IgD-negative memory B cell (primary cell): ENCODE measurements around the gene NPC2. TPM values are rescaled to one million over a fixed set of nuclear protein-coding genes. Genes with fewer than 3 reads are reported as not detected.
A peak's percentile ranks its signal among the peaks of the same experiment; 100 is the strongest.

Experiments used
- H3K27ac Mint-ChIP-seq, 3 donors: one replicate each; pipeline ENCODE4 v1.8.0; 2020 to 2022; ENCODE audit warnings: mild to moderate bottlenecking in 3 of 3, mixed read lengths in 3 of 3, moderate library complexity in 1 of 3
- H3K27me3 Mint-ChIP-seq: one replicate; pipeline ENCODE4 v1.8.0; 2021; ENCODE audit warnings: mixed read lengths
- H3K36me3 Mint-ChIP-seq: one replicate; pipeline ENCODE4 v1.8.0; 2020; ENCODE audit warnings: mild to moderate bottlenecking, mixed read lengths
- H3K4me1 Mint-ChIP-seq, 3 donors: one replicate each; pipeline ENCODE4 v1.8.0; 2020 to 2022; ENCODE audit warnings: mixed read lengths in 3 of 3, mild to moderate bottlenecking in 1 of 3
- H3K4me3 Mint-ChIP-seq, 4 donors: one replicate each; pipeline ENCODE4 v1.8.0; 2020 to 2022; ENCODE audit warnings: mild to moderate bottlenecking in 4 of 4, mixed read lengths in 4 of 4, moderate library complexity in 3 of 4
- H3K9me3 Mint-ChIP-seq, 3 donors: one replicate each; pipeline ENCODE4 v1.8.0; 2020 to 2021; ENCODE audit warnings: mixed read lengths in 3 of 3, mild to moderate bottlenecking in 1 of 3
- polyA plus RNA-seq: library from polyadenylated mRNA; unstranded; fragments of 300-500 nt; fragmentation: Illumina TruSeq; gene quantifications from one replicate; pipeline ENCODE4 v1.2.3, GENCODE V29; 2021

Gene NPC2
- polyA plus RNA-seq, 1 donor from 2014 or later: 148 TPM

- Mint-ChIP-seq H3K27ac (peak overlapping the region in 1 of 3 donors; percentile 93), H3K4me3 (no peak overlapping the region), H3K4me1 (peaks cover 4 to 11% (median 5%) of the 10 kb centered on the region in 3 donors), H3K36me3 (no peaks in the 10 kb centered on the region), H3K27me3 (peaks cover 4% of the 10 kb centered on the region), H3K9me3 (no peaks in the 10 kb centered on the region)
These were observed 9.3 kb upstream of the NPC2 start for GRCh38 chr14:74502236-74503019.

DNA sequence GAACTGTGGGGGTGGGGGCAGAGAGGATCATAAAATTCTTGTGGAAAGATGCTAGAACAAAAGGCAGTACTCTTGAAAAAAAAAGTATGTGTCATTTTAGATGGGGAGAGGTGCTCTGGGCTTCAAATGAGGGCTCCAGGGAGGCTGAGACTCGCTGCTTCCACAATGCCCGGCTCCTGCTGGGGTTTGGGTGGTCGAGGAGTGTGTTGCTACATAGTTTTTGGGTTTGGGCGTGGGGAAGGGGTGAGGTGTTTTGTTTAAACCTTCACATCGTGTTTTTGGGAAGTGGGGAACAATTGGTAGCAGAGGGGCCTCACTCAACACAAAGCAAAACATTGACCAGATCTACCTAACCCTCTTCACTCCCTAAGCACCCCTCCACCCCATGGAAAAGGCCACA is 8.6 kb upstream of the NPC2 start:
- H3K4me3 Mint-ChIP-seq: no peak overlapping the region
- H3K27ac Mint-ChIP-seq: peak overlapping the region in 1 of 3 donors; percentile 93
- H3K9me3 Mint-ChIP-seq: no peaks in the 10 kb centered on the region
- H3K36me3 Mint-ChIP-seq: no peaks in the 10 kb centered on the region
- peaks cover 3% of the 10 kb centered on the region for H3K27me3 Mint-ChIP-seq
- peaks cover 4 to 6% (median 5%) of the 10 kb centered on the region in 3 donors for H3K4me1 Mint-ChIP-seq

- Mint-ChIP-seq H3K36me3 (no peaks in the 10 kb centered on the region), H3K27ac (no peak overlapping the region), H3K4me3 (no peak overlapping the region), H3K27me3 (no peaks in the 10 kb centered on the region), H3K9me3 (no peaks in the 10 kb centered on the region), H3K4me1 (peaks cover 4 to 5% (median 5%) of the 10 kb centered on the region in 3 donors)
These were observed 8.1 kb upstream of the NPC2 start for GRCh38 chr14:74501135-74501614.

- Mint-ChIP-seq H3K9me3 (no peaks in the 10 kb centered on the region), H3K4me3 (no peak overlapping the region), H3K36me3 (no peaks in the 10 kb centered on the region), H3K27ac (peak overlapping the region in 1 of 3 donors; percentile 89), H3K4me1 (peaks cover 2 to 4% (median 2%) of the 10 kb centered on the region in 3 donors), H3K27me3 (no peaks in the 10 kb centered on the region)
These were observed 7.5 kb upstream of the NPC2 start for GRCh38 chr14:74500417-74501134.

- no peaks in the 10 kb centered on the region for H3K27me3 Mint-ChIP-seq
- peak overlapping the region in 2 of 4 donors; percentile 41 to 90 for H3K4me3 Mint-ChIP-seq
- peaks cover 4 to 16% (median 7%) of the 10 kb centered on the region in 3 donors for H3K4me1 Mint-ChIP-seq
- H3K27ac Mint-ChIP-seq: peak overlapping the region in 2 of 3 donors; percentile 4 to 39
- no peaks in the 10 kb centered on the region for H3K9me3 Mint-ChIP-seq
- H3K36me3 Mint-ChIP-seq: no peaks in the 10 kb centered on the region
These were observed 2.3 kb upstream of the NPC2 start for GRCh38 chr14:74495356-74495755.

DNA sequence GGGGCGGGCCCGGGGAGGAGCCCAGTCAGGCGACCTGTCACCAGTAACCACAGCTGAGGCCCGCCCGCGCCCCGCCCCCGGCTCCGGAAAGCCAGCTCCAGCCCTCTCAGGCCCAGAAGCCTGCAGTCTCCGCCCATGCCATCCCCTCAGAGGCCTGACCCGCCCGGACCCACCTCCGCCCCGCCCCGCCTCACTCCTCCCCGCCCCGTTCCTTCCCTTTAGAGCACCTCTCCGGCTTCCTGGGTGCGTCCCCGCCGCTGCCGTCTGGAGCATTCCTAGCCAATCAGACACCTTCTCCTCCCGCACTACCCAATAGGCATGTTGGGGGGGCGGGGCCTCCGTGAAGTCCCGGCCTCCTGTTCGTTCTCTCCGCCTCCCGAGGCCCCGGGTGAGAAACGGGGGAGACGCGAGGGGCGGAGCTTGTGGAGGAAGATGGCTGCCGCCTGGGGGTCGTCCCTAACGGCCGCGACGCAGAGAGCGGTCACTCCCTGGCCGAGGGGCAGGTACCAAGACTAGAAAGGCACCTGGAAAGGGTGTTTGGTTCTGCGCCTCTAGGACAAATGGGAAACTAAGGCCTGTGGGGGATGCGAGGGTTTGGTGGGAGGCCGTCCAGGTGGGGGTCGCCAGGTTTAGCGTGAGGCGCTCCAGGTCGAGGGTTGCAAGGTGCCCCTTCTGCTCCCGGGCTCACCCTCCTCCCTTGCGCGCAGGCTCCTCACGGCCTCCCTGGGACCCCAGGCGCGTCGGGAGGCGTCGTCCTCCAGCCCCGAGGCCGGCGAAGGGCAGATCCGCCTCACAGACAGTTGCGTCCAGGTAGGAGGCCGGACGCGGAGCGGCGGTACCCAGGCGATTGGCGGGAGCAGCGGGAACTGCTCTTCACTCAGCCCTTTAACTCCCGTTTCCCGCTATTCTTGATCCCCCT is 497 bp upstream of the NPC2 start, which contains the start of gene ISCA2:
ISCA2 (plus strand) TSS at position 423 of the 919 bp plus-strand sequence; CDS start at position 433, 10 bp downstream.
- Mint-ChIP-seq H3K27me3 (no peaks in the 10 kb centered on the region), H3K4me1 (peaks cover 9 to 21% (median 13%) of the 10 kb centered on the region in 3 donors), H3K9me3 (no peaks in the 10 kb centered on the region), H3K4me3 (peak within 1 kb of the TSS in 1 of 4 donors; percentile 90), H3K27ac (peak within 1 kb of the TSS in 2 of 3 donors; percentile 39 to 86), H3K36me3 (no peaks in the 10 kb centered on the region)

- Mint-ChIP-seq H3K27me3 (no peaks in the 10 kb centered on the region), H3K27ac (no peak overlapping the region), H3K9me3 (no peaks in the 10 kb centered on the region), H3K4me3 (no peak overlapping the region), H3K36me3 (peaks cover 2% of the 10 kb centered on the region), H3K4me1 (peaks cover 9 to 21% (median 13%) of the 10 kb centered on the region in 3 donors)
These were observed 939 bp downstream of the NPC2 start for GRCh38 chr14:74491956-74492775.

DNA sequence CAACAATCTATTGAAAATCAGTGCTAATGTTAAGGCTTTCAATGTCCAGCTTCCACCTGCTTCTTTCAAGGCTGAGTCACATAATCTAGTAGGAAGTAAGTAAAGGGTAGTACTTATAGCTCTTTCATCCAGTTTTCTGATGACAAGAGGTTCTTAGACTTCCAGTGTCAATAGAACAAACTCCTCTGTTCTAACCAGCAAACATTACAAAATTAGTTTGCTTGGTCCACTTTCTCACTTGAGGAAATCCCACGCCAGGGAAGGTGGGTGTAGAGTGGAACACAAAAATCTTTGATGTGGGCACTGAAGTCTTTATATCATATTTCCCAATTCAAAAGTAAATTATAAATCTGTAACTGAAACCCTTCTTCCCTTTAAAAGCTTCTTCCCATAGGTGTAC is 2.6 kb downstream of the NPC2 start:
- Mint-ChIP-seq H3K4me1 (peaks cover 9 to 20% (median 11%) of the 10 kb centered on the region in 3 donors), H3K9me3 (no peaks in the 10 kb centered on the region), H3K27ac (no peak overlapping the region), H3K4me3 (peak overlapping the region in 1 of 4 donors; percentile 53), H3K36me3 (peaks cover 3% of the 10 kb centered on the region), H3K27me3 (no peaks in the 10 kb centered on the region)

GRCh38 chr14:74488786-74489397 is 4.2 kb downstream of the NPC2 start:
- H3K36me3 Mint-ChIP-seq: peaks cover 5% of the 10 kb centered on the region
- no peaks in the 10 kb centered on the region for H3K27me3 Mint-ChIP-seq
- H3K27ac Mint-ChIP-seq: peak overlapping the region in 1 of 3 donors; percentile 73
- peak overlapping the region in 1 of 4 donors; percentile 61 for H3K4me3 Mint-ChIP-seq
- peaks cover 6 to 9% (median 7%) of the 10 kb centered on the region in 3 donors for H3K4me1 Mint-ChIP-seq
- H3K9me3 Mint-ChIP-seq: no peaks in the 10 kb centered on the region

DNA sequence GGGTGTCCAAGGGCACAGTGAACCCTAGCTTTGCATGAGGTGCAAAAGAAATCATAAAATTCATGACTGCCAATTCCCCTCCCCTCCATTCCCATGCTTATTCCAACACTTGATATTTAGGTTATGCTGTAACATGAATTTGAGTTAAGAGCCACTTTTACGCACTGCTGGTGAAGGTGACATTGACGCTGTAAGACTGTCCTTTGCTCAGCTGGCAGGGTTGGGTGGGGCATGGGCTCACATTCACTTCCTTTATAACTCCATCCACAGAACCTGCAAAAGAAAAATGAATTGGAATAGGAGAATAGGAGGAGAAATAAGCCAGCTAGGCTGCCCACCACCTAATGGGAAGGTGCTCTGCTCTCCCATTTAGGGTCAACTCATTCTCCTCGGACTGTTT is 6.9 kb downstream of the NPC2 start:
- H3K9me3 Mint-ChIP-seq: no peaks in the 10 kb centered on the region
- H3K27me3 Mint-ChIP-seq: no peaks in the 10 kb centered on the region
- no peak overlapping the region for H3K27ac Mint-ChIP-seq
- no peak overlapping the region for H3K4me3 Mint-ChIP-seq
- H3K36me3 Mint-ChIP-seq: peaks cover 7% of the 10 kb centered on the region
- peaks cover 5 to 6% (median 5%) of the 10 kb centered on the region in 3 donors for H3K4me1 Mint-ChIP-seq

DNA sequence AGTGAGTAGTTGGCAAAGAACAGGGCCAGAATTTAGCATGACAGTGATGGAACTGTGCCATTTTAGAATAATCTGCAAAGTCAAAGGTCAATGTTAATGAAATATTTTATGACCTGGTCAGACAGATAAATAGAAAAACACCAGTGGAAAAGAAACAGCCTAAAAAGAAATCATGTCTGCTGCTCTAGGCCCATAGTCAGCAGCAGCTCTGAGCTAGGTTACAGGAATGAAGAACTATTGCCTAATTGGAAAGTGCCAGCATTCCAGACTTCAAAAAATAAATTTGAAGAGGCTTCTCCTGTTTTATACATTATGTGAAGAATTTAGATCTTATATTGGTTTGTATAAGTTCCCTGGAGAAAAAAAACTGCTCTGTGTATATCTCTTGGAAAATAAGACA is 9.8 kb downstream of the NPC2 start:
- Mint-ChIP-seq H3K27me3 (no peaks in the 10 kb centered on the region), H3K4me3 (no peak overlapping the region), H3K36me3 (peaks cover 14% of the 10 kb centered on the region), H3K27ac (no peak overlapping the region), H3K9me3 (no peaks in the 10 kb centered on the region), H3K4me1 (no peaks in the 10 kb centered on the region)

DNA sequence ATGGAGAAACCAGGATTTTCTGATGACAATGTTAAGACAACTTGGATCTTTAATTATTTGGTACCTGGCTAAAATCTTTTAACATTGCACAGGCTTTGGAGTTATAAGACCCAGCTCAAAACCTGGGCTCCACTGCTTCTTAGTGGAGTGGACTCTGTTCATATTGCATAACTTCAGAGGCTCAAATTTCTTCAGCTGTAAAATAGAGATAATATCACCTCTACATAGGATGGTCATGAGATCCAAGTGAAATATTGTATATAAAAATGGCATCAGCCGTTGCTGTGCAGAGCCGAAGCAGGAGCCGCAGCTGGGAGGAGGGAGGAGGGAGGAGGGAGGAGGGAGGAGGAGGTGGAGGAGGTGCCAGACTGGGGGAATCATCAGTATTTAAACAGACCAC is 10.5 kb downstream of the NPC2 start:
- Mint-ChIP-seq H3K36me3 (peaks cover 12% of the 10 kb centered on the region), H3K9me3 (no peaks in the 10 kb centered on the region), H3K4me3 (no peak overlapping the region), H3K27me3 (no peaks in the 10 kb centered on the region), H3K4me1 (no peaks in the 10 kb centered on the region), H3K27ac (no peak overlapping the region)

- H3K27me3 Mint-ChIP-seq: no peaks in the 10 kb centered on the region
- H3K27ac Mint-ChIP-seq: no peak overlapping the region
- H3K4me1 Mint-ChIP-seq: no peaks in the 10 kb centered on the region
- no peak overlapping the region for H3K4me3 Mint-ChIP-seq
- H3K36me3 Mint-ChIP-seq: peaks cover 9% of the 10 kb centered on the region
- no peaks in the 10 kb centered on the region for H3K9me3 Mint-ChIP-seq
These were observed 13.1 kb downstream of the NPC2 start for GRCh38 chr14:74480046-74480445.
